Gastrocnemius medialis (tissue), 4 donors: ENCODE results near the gene TFAP2C. TPM values are rescaled to one million over a fixed set of nuclear protein-coding genes. Genes with fewer than 3 reads are reported as not detected.
A peak's percentile ranks its signal among the peaks of the same experiment; 100 is the strongest.

Experiments used
- ATAC-seq, 2 donors: fragments of 150-250 bp; one replicate each; pipeline ENCODE4 v1.9.1; 2016
- DNase-seq, 2 donors: peaks; one replicate each; pipeline ENCODE4 v3.0.0-alpha.2; 2019
- H3K27ac ChIP-seq, 4 donors: fragments of 200-600 bp; sonication (generic); 1 replicate in 1 of 4; 2 replicates in 3 of 4; pipeline ENCODE4 v1.5.1; 2016 to 2018; ENCODE audit warnings: mild to moderate bottlenecking in 2 of 4, moderate library complexity in 1 of 4
- H3K27me3 ChIP-seq, 3 donors: fragments of 200-600 bp; sonication (generic) in 2 of 3; 1 replicate in 1 of 3; 2 replicates in 2 of 3; pipeline versions ENCODE4 v1.5.1 to v1.6.0; 2016 to 2019; ENCODE audit warnings: mild to moderate bottlenecking in 1 of 3, moderate library complexity in 1 of 3
- H3K36me3 ChIP-seq, 2 donors: fragments of 200-600 bp; sonication (generic) in 1 of 2; one replicate each; pipeline ENCODE4 v1.5.1; 2017 to 2018
- H3K4me1 ChIP-seq, 2 donors: fragments of 200-600 bp; sonication (generic) in 1 of 2; one replicate each; pipeline ENCODE4 v1.5.1; 2016 to 2017; ENCODE audit warnings: mild to moderate bottlenecking in 2 of 2
- H3K4me3 ChIP-seq, 4 donors: fragments of 200-600 bp; sonication (generic) in 3 of 4; 1 replicate in 1 of 4; 2 replicates in 3 of 4; pipeline ENCODE4 v1.5.1; 2016 to 2019; ENCODE audit warnings: mild to moderate bottlenecking in 2 of 4
- H3K9me3 ChIP-seq, 3 donors: fragments of 200-600 bp; sonication (generic) in 2 of 3; 1 replicate in 1 of 3; 2 replicates in 2 of 3; pipeline ENCODE4 v1.5.1; 2016 to 2019
- POLR2A ChIP-seq, 2 donors: fragments of 450-650 bp; IDR thresholded peaks; one replicate each; pipeline ENCODE4 v1.6.1; 2017; ENCODE audit warnings: antibody characterized with exemption in 2 of 2, mild to moderate bottlenecking in 2 of 2, moderate library complexity in 2 of 2
- in situ Hi-C, 4 donors: fragments of 200-750 bp; cut with MboI; loops; one replicate each; pipeline versions ENCODE4 v1.15.0 to v1.8.0; 2017; ENCODE audit warnings: low sequenced_read_pairs in 4 of 4
- intact Hi-C: fragments of 100-400 bp; cut with DNase I; formaldehyde crosslinking; loops from one replicate; pipeline ENCODE4 v1.15.1; 2023; ENCODE audit warnings: low total_unique reads
- total RNA-seq, 4 donors: library from RNA; depleted of rRNA; stranded (reverse); fragments of >200 nt; gene quantifications; one replicate each; pipeline versions ENCODE4 v1.1.0 to v1.2.3, GENCODE V29; 2016
- TF ChIP-seq, protein P1 (sequence below), 5 experiments: fragments of 450-650 bp in 3 of 5; fragments of 200-600 bp in 2 of 5; sonication (generic) in 2 of 5; IDR thresholded peaks in 4 of 5; conservative IDR thresholded peaks in 1 of 5; 1 replicate in 4 of 5; 2 replicates in 1 of 5; pipeline ENCODE4 v1.5.1; 2016 to 2019; ENCODE audit warnings: antibody characterized with exemption in 5 of 5, mild to moderate bottlenecking in 3 of 5, moderate library complexity in 3 of 5

Gene TFAP2C
- total RNA-seq: under 1 TPM in 2 of 4 donors, not detected in 2; 0.11 to 0.13 TPM

DNA sequence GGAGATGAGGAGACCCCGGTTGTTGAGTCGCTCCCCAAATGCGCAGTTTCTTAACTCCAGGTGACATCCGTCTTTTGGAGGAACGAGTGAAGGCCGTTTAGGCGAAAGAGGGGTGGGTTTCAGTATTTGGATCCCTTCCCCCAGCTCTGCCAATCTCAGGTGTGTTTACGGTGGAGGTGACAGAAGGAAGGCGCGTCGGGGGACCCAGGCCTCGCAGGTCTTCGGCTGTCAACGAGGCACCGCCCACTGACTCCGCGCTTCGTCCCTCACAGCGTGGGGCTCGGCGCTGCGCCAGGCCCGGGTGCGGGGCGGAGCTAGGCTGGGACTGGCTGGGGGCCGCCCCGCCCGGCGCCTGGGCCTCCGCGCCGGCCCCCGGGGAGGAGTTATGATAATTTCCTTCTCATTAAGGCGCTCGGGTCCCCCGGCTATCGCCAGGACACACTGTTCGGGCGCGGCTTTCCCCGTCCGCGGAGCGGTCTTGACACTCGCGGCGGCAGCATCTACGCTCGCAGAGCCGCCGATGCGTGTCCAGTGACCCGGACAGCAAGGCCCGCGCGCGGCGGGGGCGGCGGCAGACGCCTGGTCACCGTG lies at the start of gene TFAP2C:
TSS of gene TFAP2C (plus strand) at position 434 of the 591 bp plus-strand sequence. CDS start 239 bp downstream, outside the sequence.
- no peaks in the 10 kb centered on the region for H3K9me3 ChIP-seq
- in situ Hi-C loops (no loop called here), intact Hi-C loops (no loop called here)
- peak within 1 kb of the TSS; percentile 38 to 48 (median 46) for H3K4me3 ChIP-seq
- peak in 1 of 2 donors; percentile 17 for DNase-seq
- H3K36me3 ChIP-seq: no peaks in the 10 kb centered on the region
- peaks cover 84 to 92% (median 84%) of the 10 kb centered on the region in 3 donors for H3K27me3 ChIP-seq
- no peak for TF ChIP-seq POLR2A (IDR thresholded peaks at IDR 0.05)
- TF ChIP-seq, protein P1, sequence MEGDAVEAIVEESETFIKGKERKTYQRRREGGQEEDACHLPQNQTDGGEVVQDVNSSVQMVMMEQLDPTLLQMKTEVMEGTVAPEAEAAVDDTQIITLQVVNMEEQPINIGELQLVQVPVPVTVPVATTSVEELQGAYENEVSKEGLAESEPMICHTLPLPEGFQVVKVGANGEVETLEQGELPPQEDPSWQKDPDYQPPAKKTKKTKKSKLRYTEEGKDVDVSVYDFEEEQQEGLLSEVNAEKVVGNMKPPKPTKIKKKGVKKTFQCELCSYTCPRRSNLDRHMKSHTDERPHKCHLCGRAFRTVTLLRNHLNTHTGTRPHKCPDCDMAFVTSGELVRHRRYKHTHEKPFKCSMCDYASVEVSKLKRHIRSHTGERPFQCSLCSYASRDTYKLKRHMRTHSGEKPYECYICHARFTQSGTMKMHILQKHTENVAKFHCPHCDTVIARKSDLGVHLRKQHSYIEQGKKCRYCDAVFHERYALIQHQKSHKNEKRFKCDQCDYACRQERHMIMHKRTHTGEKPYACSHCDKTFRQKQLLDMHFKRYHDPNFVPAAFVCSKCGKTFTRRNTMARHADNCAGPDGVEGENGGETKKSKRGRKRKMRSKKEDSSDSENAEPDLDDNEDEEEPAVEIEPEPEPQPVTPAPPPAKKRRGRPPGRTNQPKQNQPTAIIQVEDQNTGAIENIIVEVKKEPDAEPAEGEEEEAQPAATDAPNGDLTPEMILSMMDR (IDR thresholded peaks at IDR 0.05 in 4 of 5, conservative IDR thresholded peaks at IDR 0.05 in 1 of 5): no peak
- no peak for ATAC-seq
- peaks cover 8 to 14% of the 10 kb centered on the region in 2 donors for H3K4me1 ChIP-seq
- no peak within 1 kb of the TSS for H3K27ac ChIP-seq

DNA sequence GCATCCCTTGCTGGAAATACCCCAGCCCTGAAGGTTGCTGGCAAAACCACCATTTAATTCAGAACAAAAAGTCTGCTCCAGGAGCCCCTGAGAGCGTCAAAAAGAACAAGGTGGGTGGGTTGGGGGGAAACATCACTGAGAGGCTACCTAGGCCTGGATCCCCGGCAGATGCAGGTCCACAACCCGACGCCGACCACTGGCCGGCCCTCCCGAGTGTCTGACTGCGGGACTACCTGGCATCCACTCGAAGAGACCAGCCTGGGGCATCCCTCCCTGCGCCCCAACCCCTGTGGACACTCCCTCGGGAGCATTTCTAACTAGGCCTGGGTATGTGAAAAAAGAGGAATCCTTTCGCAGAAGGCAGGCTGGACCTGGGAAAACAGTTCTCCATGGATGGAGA lies 48.9 kb upstream of the TFAP2C start:
- Histone ChIP-seq H3K27ac (no peak overlapping the region), H3K4me3 (no peak overlapping the region), H3K4me1 (no peaks in the 10 kb centered on the region), H3K9me3 (no peaks in the 10 kb centered on the region), H3K36me3 (no peaks in the 10 kb centered on the region), H3K27me3 (no peaks in the 10 kb centered on the region)
- in situ Hi-C loops (no loop called here), intact Hi-C loops (no loop called here)
- DNase-seq: no peak
- no peak for ATAC-seq
- TF ChIP-seq POLR2A (IDR thresholded peaks at IDR 0.05): no peak
- TF ChIP-seq, protein P1 (IDR thresholded peaks at IDR 0.05 in 4 of 5, conservative IDR thresholded peaks at IDR 0.05 in 1 of 5): no peak

DNA sequence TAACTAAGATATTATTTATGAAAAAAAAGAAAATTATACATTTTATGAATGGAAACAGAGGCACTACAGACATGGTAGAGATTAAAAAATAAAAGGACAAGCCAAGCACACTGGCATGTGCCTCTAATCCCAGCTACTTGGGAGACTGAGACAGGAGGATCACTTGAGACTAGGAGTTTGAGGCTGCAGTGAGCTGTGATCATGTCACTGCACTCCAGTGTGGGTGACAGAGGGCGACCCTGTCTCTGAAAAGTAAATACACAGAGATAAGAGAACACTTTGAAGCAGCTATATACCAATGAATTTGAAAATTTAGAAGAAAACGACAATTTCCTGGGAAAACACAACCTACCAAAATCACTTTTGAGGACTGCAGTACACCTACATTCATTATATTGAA lies 47.4 kb upstream of the TFAP2C start:
- in situ Hi-C loops: no loop called here
- DNase-seq (no peak), ATAC-seq (no peak)
- intact Hi-C loops: no loop called here
- Histone ChIP-seq H3K27me3 (no peaks in the 10 kb centered on the region), H3K4me3 (no peak overlapping the region), H3K27ac (no peak overlapping the region), H3K9me3 (no peaks in the 10 kb centered on the region), H3K4me1 (no peaks in the 10 kb centered on the region), H3K36me3 (no peaks in the 10 kb centered on the region)
- no peak for TF ChIP-seq POLR2A (IDR thresholded peaks at IDR 0.05)
- TF ChIP-seq, protein P1 (IDR thresholded peaks at IDR 0.05 in 4 of 5, conservative IDR thresholded peaks at IDR 0.05 in 1 of 5): no peak

DNA sequence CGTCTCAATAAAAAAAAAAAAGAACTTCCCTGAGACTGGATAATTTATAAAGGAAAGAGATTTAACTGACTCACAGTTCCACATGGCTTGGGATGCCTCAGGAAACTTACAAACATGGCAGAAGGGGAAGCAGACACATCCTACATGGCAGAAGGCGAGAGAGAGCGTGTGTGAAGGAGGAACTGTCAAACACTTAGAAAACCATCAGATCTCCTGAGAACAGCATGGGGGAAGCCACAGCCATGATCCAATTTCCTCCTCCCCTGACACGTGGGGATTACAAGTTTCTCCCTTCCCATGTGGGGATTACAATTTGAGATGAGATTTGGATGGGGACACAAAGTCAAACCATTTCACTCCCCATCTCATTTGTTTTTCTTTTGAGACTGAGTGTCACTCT lies 46.6 kb upstream of the TFAP2C start:
- Histone ChIP-seq H3K27ac (no peak overlapping the region), H3K4me1 (no peaks in the 10 kb centered on the region), H3K4me3 (no peak overlapping the region), H3K36me3 (no peaks in the 10 kb centered on the region), H3K9me3 (no peaks in the 10 kb centered on the region), H3K27me3 (no peaks in the 10 kb centered on the region)
- ATAC-seq (no peak), DNase-seq (no peak)
- TF ChIP-seq POLR2A (IDR thresholded peaks at IDR 0.05): no peak
- TF ChIP-seq, protein P1 (IDR thresholded peaks at IDR 0.05 in 4 of 5, conservative IDR thresholded peaks at IDR 0.05 in 1 of 5): no peak
- intact Hi-C loops (no loop called here), in situ Hi-C loops (no loop called here)

DNA sequence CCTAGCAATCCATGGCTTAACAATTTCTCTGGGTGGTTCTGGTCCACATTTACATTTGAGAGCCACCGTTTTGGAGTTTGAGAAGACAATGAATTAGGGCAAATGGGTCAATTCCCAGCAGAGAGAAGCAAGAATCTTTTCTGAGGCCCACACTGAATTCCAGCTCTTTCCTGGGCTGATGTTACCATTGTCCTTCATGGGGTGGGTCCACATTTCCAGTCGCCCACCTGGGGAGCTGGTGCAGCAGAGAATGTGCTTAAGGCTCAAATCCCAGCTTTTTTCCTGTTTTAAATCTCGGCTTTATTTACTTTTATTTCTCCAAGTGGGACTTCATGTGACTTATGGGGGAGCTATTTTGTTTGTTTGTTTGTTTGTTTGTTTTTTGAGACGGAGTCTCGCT lies 44.2 kb upstream of the TFAP2C start:
- in situ Hi-C loops (no loop called here), intact Hi-C loops (no loop called here)
- ATAC-seq (no peak), DNase-seq (no peak)
- no peaks in the 10 kb centered on the region for H3K36me3 ChIP-seq
- no peaks in the 10 kb centered on the region for H3K4me1 ChIP-seq
- no peaks in the 10 kb centered on the region for H3K9me3 ChIP-seq
- no peaks in the 10 kb centered on the region for H3K27me3 ChIP-seq
- TF ChIP-seq POLR2A (IDR thresholded peaks at IDR 0.05): no peak
- TF ChIP-seq, protein P1 (IDR thresholded peaks at IDR 0.05 in 4 of 5, conservative IDR thresholded peaks at IDR 0.05 in 1 of 5): no peak
- H3K4me3 ChIP-seq: no peak overlapping the region
- no peak overlapping the region for H3K27ac ChIP-seq
